HG02852 (cell line): Measurements from ENCODE around the gene TOP1.

Experiments
- ATAC-seq: cut with Tn5 transposase; IDR thresholded peaks from one replicate; pipeline ENCODE4 v1.9.1; 2021; ENCODE audit warnings: mild to moderate bottlenecking, moderate library complexity; ENCODE audit not compliant: unreplicated experiment

The TOP1 gene

DNA sequence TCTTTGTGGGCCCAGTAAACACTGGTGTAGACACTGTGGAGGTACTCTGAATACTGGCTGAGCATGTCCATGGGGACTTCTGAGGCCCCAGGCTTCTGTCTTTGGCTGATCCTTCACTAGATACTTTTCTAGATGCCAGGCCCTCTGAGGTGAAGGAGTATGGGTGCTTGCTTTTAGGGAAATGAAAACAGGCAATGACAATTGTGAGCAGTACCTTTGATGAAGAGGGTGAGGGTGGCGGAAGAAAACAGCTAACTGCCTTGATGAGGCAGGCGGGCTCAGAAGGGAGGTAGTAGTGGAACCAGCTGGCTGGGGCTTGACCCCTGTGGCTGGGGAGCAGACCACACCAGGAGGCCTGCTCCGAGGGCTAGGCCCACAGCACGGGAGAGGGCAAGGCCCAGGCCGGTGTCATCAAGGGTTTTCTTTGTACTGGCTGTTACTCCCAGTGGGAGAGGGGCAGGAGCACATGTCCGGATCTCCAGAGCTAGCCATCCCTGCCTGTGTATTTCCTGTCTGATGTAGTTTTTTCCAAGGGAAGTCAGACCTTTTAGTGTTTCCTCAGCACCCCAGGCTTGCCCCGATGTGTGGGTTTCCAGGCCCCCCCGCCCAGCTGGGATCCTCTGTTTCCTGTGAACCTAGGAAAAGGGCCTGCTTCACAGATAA is 112.7 kb downstream of the TOP1 start:
- ATAC-seq, result no peak

- no peak for ATAC-seq
Observed at GRCh38 chr20:41142245-41142644, 113.6 kb downstream of the TOP1 start.

DNA sequence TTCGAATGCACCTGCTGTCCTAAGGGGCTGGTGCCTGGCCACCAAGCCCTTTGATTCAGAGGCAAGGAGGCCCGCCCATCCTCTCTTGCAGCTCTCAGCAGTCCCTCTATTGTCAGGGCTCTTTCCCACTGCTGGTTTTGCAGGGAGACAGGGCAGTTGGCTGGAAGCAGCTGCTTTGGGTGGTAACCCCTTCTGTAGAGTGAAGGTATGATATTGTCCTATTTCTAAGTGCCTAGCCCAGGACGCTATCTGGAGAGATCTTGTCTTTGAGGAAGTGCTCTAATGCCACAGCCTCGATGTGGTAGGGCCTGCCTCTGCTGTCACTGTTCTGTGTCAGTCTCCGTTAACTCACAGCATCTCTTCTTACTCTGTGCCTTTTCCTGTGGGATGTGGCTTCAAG is 114.3 kb downstream of the TOP1 start:
- ATAC-seq, result no peak

- no peak for ATAC-seq
Observed at GRCh38 chr20:41143354-41143753, 114.7 kb downstream of the TOP1 start.

DNA sequence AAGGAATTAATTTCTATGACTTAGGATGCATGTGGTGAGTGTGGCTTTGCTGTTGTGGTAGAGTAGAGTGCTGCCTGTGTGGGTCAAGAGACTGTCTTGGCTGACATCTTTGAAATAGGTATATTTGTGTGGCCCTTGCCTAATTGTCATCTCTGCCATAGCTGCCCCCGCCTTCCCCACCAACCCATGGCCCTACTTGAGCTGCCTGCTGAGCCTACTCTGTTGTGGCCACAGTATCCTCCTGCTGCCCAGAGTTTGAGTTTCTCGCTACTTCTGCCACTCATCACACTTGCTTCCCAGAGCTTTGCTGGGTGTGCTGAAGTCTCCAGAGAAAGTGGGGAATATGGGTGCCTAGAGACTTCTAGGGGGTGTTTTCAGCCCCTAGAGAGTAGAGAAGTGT is 116.7 kb downstream of the TOP1 start:
- no peak for ATAC-seq

- ATAC-seq, result no peak
Observed at GRCh38 chr20:41145821-41146620, 117.4 kb downstream of the TOP1 start.

- ATAC-seq, result no peak
Observed at GRCh38 chr20:41147767-41148191, 119.2 kb downstream of the TOP1 start.

DNA sequence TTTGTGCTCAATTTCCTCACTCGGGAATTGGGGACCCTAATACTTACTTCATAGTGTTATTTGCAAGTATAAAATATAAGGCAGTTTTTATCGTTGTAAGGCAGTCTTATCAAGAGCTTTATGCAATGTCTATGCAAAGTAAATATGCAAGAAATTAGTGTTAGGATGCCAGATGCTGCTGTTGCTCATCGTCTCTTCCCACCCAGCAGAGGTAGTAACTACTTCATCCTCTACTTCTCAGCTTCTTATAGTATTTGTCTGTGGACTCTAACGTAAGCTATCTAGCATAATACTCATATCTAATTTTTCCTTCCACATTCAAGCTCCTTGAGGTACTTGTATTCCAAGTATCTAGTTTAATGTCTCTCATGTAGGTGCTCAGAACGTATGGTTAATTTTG is 120.3 kb downstream of the TOP1 start:
- no peak for ATAC-seq

GRCh38 chr20:41150664-41151063 is 122.0 kb downstream of the TOP1 start:
- ATAC-seq, result no peak

GRCh38 chr20:41151134-41151869 is 122.7 kb downstream of the TOP1 start:
- ATAC-seq, result no peak

DNA sequence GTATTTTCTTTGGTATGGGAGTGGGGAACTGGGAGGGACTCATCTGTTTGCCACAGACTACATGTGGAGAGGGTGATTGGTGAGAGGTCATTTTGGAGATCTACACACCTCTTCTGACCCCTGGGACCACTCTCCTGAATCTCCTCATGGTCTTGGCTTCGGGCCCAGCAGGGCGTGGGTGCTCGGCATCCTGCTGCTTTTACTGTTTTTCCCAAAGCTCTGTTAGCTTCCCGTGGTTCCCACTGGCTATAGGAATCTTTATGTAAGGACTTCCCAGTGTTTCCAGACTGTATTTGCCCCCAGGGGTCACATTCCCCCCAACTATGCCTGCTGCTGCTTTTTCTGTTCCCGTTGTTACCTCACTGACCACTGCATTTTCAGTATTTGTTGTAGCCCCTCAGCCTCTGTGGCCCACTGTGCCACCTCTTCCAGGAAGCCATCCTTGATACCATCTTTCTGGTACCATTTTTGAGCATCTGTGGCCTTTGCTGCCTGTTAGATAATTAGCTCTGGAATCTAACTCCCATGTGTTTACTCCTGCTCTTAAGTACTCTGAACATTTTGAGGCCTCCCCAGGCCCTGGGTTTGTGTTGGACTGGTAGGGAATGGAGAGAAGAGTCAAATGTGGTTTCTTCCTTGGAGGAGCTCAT is 123.6 kb downstream of the TOP1 start:
- no peak for ATAC-seq

- ATAC-seq, result no peak
Observed at GRCh38 chr20:41154436-41155176, 126.0 kb downstream of the TOP1 start.

- no peak for ATAC-seq
Observed at GRCh38 chr20:41155261-41155660, 126.6 kb downstream of the TOP1 start.

DNA sequence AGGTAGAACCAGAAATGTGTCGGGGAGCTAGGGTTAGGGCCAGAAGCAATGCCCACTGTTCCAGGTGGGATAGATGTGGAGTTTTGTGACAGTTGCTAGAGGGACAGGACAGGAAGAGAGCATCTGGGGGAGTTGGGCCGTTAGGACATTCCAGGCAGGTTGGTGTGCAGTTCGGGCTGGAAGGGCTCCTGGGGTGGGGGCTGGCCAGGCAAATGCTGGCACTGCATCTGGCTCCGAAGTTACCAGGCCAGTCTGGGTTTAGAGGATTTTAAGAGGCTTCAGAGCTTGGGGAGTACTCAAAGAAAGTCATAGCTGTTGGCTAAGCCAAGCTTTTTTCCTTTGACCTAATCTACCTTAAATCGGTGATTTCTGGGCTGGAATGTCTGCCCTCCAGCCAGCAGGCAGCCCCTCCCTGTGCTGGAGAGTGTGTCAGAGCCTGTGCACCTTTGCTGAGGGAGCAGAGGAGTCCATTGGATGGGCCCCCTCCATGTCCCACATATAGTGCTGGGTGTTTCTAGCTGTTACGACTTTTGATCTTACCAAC is 129.5 kb downstream of the TOP1 start:
- ATAC-seq, result no peak

DNA sequence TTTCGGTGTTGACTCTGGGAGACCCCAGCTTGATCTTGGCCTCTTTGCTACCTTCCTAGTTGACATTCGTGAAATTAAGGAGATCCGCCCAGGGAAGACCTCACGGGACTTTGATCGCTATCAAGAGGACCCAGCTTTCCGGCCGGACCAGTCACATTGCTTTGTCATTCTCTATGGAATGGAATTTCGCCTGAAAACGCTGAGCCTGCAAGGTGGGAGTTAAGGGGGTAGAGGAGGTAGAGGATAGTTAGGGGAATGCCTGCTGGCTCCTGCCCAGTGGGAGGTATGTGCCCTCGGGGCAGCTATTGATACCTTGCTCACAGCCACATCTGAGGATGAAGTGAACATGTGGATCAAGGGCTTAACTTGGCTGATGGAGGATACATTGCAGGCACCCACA is 130.9 kb downstream of the TOP1 start:
- no peak for ATAC-seq

GRCh38 chr20:41160686-41161085 is 132.1 kb downstream of the TOP1 start:
- ATAC-seq, result no peak

- ATAC-seq, result no peak
Observed at GRCh38 chr20:41161886-41162285, 133.3 kb downstream of the TOP1 start.

DNA sequence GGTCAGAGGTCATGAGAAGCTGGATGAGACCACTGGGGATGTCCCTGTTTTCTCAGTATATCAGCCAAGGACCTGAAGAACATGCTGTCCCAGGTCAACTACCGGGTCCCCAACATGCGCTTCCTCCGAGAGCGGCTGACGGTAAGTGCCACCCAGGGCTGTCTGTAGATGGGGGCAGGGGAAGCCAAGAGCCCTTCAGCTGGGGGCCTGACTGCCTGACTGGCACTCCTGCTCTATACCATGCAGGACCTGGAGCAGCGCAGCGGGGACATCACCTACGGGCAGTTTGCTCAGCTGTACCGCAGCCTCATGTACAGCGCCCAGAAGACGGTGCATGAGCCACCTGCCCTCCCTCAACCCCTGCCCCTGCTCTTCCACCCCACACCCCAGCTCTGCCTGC is 133.8 kb downstream of the TOP1 start:
- ATAC-seq, result no peak

DNA sequence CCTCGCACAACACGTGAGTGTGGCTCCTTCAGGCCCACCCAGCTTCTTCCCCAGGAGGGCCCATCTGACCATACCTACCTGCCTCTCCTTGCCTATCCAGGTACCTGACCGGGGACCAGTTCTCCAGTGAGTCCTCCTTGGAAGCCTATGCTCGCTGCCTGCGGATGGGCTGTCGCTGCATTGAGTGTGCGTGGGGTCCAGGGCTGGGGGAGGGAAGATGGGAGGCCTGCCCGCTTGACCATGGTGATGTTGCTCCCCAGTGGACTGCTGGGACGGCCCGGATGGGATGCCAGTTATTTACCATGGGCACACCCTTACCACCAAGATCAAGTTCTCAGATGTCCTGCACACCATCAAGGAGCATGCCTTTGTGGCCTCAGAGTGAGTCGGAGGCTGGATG is 135.2 kb downstream of the TOP1 start:
- no peak for ATAC-seq
